Mammary epithelial cell (primary cell): ENCODE data around the gene EFCAB9.

Source experiments
- EZH2 ChIP-seq: IDR thresholded peaks from 2 replicates; pipeline ENCODE4 v1.6.1; 2012; ENCODE audit warnings: low read length, inconsistent platforms, borderline replicate concordance
- TF ChIP-seq, protein P1 (sequence below), 2 donors: IDR thresholded peaks in 1 of 2; conservative IDR thresholded peaks in 1 of 2; 2 replicates each; pipeline ENCODE4 v1.5.1; 2011 to 2012; ENCODE audit warnings: inconsistent platforms in 2 of 2, low read length in 2 of 2, mild to moderate bottlenecking in 2 of 2, control low read depth in 1 of 2, low read depth in 1 of 2; ENCODE audit not compliant: insufficient read depth in 1 of 2; ENCODE audit errors: extremely low read depth in 1 of 2

DNA sequence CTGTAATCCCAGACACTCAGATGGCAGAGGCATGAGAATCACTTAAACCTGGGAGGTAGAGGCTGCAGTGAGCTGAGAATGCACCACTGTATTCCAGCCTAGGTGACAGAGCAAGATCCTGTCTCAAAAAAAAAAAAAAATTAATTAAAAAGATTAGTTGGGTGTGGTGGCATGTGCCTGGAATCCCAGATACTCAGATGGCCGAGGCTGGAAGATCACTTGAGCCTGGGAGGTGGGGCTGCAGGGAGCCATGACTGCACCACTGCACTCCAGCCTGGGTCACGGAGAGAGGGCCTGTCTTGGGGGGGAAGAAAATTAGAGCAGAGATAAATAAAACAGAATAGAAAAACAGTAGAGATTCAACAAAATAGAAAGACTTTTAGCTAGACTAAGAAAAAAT lies 54.7 kb downstream of the EFCAB9 start:
- TF ChIP-seq, protein P1, sequence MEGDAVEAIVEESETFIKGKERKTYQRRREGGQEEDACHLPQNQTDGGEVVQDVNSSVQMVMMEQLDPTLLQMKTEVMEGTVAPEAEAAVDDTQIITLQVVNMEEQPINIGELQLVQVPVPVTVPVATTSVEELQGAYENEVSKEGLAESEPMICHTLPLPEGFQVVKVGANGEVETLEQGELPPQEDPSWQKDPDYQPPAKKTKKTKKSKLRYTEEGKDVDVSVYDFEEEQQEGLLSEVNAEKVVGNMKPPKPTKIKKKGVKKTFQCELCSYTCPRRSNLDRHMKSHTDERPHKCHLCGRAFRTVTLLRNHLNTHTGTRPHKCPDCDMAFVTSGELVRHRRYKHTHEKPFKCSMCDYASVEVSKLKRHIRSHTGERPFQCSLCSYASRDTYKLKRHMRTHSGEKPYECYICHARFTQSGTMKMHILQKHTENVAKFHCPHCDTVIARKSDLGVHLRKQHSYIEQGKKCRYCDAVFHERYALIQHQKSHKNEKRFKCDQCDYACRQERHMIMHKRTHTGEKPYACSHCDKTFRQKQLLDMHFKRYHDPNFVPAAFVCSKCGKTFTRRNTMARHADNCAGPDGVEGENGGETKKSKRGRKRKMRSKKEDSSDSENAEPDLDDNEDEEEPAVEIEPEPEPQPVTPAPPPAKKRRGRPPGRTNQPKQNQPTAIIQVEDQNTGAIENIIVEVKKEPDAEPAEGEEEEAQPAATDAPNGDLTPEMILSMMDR (conservative IDR thresholded peaks at IDR 0.05 in 1 of 2, IDR thresholded peaks at IDR 0.05 in 1 of 2; ENCODE audit: extremely low read depth in 1 of 2, insufficient read depth in 1 of 2, low read depth in 1 of 2, low read length in 2 of 2), result no peak
- TF ChIP-seq EZH2, result no peak
